WTC11 (cell line): ENCODE results near the gene AGO4. TPM values are rescaled to one million over a fixed set of nuclear protein-coding genes. Genes with fewer than 3 reads are reported as not detected.
A peak's percentile ranks its signal among the peaks of the same experiment; 100 is the strongest.

ENCODE experiments used
- ATAC-seq: fragments of 200-7000 bp; cut with Tn5 transposase; 2 replicates; pipeline ENCODE4 v1.10.0; 2021; ENCODE audit warnings: mild to moderate bottlenecking, moderate library complexity
- CTCF ChIA-PET: fragments of 300-600 bp; sonication (Branson Sonifier 250); formaldehyde crosslinking; loops from one replicate; lab custom pipeline; 2021; ENCODE audit warnings: antibody characterized with exemption; lab: Charles Lee
- POLR2A ChIA-PET: fragments of 350-600 bp; sonication (Branson Sonifier 250); formaldehyde crosslinking; loops from one replicate; lab custom pipeline; 2021; ENCODE audit warnings: antibody characterized with exemption; lab: Charles Lee
- DNase-seq: peaks from one replicate; pipeline ENCODE4 v3.0.0; 2021; ENCODE audit warnings: low spot score
- H3K27ac Mint-ChIP-seq: 2 replicates; pipeline ENCODE4 v1.8.0; 2021; ENCODE audit warnings: mixed read lengths
- H3K27me3 Mint-ChIP-seq: 2 replicates; pipeline ENCODE4 v1.8.0; 2021; ENCODE audit warnings: low read depth, mild to moderate bottlenecking, moderate library complexity, mixed read lengths
- H3K36me3 Mint-ChIP-seq: 2 replicates; pipeline ENCODE4 v1.8.0; 2021; ENCODE audit warnings: mixed read lengths
- H3K4me1 Mint-ChIP-seq: 2 replicates; pipeline ENCODE4 v1.8.0; 2022; ENCODE audit warnings: mixed read lengths
- H3K4me3 Mint-ChIP-seq: 2 replicates; pipeline ENCODE4 v1.8.0; 2021; ENCODE audit warnings: mild to moderate bottlenecking, moderate library complexity, mixed read lengths
- H3K9me3 Mint-ChIP-seq: 2 replicates; pipeline ENCODE4 v1.8.0; 2021; ENCODE audit warnings: mixed read lengths
- CBFB ChIP-seq: sonication (generic); formaldehyde crosslinking; IDR thresholded peaks from 2 replicates; pipeline ENCODE4 v1.8.1; 2022; ENCODE audit warnings: mild to moderate bottlenecking, low read depth, missing genetic modification reagents
- ETV6 ChIP-seq: sonication (generic); formaldehyde crosslinking; IDR thresholded peaks from 2 replicates; pipeline ENCODE4 v1.8.1; 2022; ENCODE audit warnings: mild to moderate bottlenecking, missing genetic modification reagents
- IRF2 ChIP-seq: sonication (generic); formaldehyde crosslinking; IDR thresholded peaks from 2 replicates; pipeline ENCODE4 v1.8.0; 2022; ENCODE audit warnings: low read depth, missing genetic modification reagents, borderline replicate concordance
- KAT7 ChIP-seq: sonication (generic); formaldehyde crosslinking; IDR thresholded peaks from 2 replicates; pipeline ENCODE4 v1.8.1; 2023; ENCODE audit warnings: missing genetic modification reagents, mild to moderate bottlenecking, borderline replicate concordance
- NFE2L1 ChIP-seq: sonication (generic); formaldehyde crosslinking; IDR thresholded peaks from 2 replicates; pipeline ENCODE4 v1.8.1; 2023; ENCODE audit warnings: missing genetic modification reagents
- SMAD4 ChIP-seq: sonication (generic); formaldehyde crosslinking; IDR thresholded peaks from 2 replicates; pipeline ENCODE4 v1.8.0; 2022; ENCODE audit warnings: mild to moderate bottlenecking, missing genetic modification reagents
- ZNF263 ChIP-seq: sonication (generic); formaldehyde crosslinking; IDR thresholded peaks from 2 replicates; pipeline ENCODE4 v1.8.1; 2022; ENCODE audit warnings: low read depth, mild to moderate bottlenecking, moderate library complexity, missing genetic modification reagents
- total RNA-seq: library from RNA; stranded (reverse); gene quantifications from 3 replicates; pipeline ENCODE4 v1.2.3, GENCODE V29; 2021
- TF ChIP-seq, protein P1 (sequence below): sonication (generic); formaldehyde crosslinking; IDR thresholded peaks from 2 replicates; pipeline ENCODE4 v1.8.0; 2022; ENCODE audit warnings: mild to moderate bottlenecking, missing genetic modification reagents
- TF ChIP-seq, protein P2 (sequence below): sonication (generic); formaldehyde crosslinking; IDR thresholded peaks from 2 replicates; pipeline ENCODE4 v1.8.1; 2022; ENCODE audit warnings: mild to moderate bottlenecking, moderate library complexity, missing genetic modification reagents
- TF ChIP-seq, protein P3 (sequence below): fragments of 250-450 bp; sonication (Bioruptor Pico); IDR thresholded peaks from 2 replicates; pipeline ENCODE4 v1.9.0; 2021; ENCODE audit warnings: moderate library complexity, mild to moderate bottlenecking, inconsistent platforms, borderline replicate concordance
- TF ChIP-seq, protein P4 (sequence below): sonication (generic); formaldehyde crosslinking; IDR thresholded peaks from 2 replicates; pipeline ENCODE4 v1.8.1; 2023; ENCODE audit warnings: mild to moderate bottlenecking, missing genetic modification reagents
- TF ChIP-seq, protein P5 (sequence below): sonication (generic); formaldehyde crosslinking; IDR thresholded peaks from 2 replicates; pipeline ENCODE4 v1.8.1; 2023; ENCODE audit warnings: mild to moderate bottlenecking, missing genetic modification reagents, moderate library complexity
- TF ChIP-seq, protein P6 (sequence below): sonication (generic); formaldehyde crosslinking; IDR thresholded peaks from 2 replicates; pipeline ENCODE4 v1.8.1; 2023; ENCODE audit warnings: mild to moderate bottlenecking, missing genetic modification reagents, borderline replicate concordance
- TF ChIP-seq, protein P7 (sequence below): sonication (generic); formaldehyde crosslinking; IDR thresholded peaks from 2 replicates; pipeline ENCODE4 v1.8.0; 2023; ENCODE audit warnings: missing genetic modification reagents
- TF ChIP-seq, protein P8 (sequence below): sonication (generic); formaldehyde crosslinking; IDR thresholded peaks from 2 replicates; pipeline ENCODE4 v1.8.1; 2022; ENCODE audit warnings: missing genetic modification reagents, borderline replicate concordance

AGO4 gene
- total RNA-seq, 1 experiment from 2014 or later: 8.7 TPM

DNA sequence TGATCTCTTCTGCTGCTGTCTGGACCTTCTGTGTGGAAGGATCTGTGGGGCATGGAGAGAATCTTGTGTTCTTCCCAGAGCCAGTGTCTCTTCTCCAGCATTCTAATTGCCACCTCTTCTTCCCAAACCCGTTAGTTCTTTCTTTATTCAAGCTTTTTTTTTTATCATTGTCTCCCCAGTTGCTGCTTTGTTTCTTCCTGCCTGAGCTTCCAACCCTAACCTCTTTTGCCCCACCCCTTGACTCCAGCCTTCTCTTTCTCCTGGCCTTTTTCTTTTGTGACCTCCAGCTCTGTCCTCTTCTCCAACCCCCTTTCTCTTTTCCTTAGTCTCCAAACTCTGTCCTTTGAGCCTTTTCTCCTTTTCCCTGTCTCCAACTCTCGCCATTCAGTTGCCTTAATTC lies 79.7 kb downstream of the AGO4 start:
- POLR2A ChIA-PET: interaction anchor here (0.5 to 1.7 kb wide), 2 partner anchors 9 to 1677 kb away, joined by 3 to 4 read pairs; no protein-coding TSS in a partner anchor
- DNase-seq: no peak
- TF ChIP-seq ETV6: no peak
- TF ChIP-seq, protein P1, sequence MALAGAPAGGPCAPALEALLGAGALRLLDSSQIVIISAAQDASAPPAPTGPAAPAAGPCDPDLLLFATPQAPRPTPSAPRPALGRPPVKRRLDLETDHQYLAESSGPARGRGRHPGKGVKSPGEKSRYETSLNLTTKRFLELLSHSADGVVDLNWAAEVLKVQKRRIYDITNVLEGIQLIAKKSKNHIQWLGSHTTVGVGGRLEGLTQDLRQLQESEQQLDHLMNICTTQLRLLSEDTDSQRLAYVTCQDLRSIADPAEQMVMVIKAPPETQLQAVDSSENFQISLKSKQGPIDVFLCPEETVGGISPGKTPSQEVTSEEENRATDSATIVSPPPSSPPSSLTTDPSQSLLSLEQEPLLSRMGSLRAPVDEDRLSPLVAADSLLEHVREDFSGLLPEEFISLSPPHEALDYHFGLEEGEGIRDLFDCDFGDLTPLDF (CRISPR knock-in tag): no peak
- no peak for TF ChIP-seq KAT7 (CRISPR knock-in tag)
- TF ChIP-seq, protein P2, sequence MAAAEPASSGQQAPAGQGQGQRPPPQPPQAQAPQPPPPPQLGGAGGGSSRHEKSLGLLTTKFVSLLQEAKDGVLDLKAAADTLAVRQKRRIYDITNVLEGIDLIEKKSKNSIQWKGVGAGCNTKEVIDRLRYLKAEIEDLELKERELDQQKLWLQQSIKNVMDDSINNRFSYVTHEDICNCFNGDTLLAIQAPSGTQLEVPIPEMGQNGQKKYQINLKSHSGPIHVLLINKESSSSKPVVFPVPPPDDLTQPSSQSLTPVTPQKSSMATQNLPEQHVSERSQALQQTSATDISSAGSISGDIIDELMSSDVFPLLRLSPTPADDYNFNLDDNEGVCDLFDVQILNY: no peak
- TF ChIP-seq, protein P3, sequence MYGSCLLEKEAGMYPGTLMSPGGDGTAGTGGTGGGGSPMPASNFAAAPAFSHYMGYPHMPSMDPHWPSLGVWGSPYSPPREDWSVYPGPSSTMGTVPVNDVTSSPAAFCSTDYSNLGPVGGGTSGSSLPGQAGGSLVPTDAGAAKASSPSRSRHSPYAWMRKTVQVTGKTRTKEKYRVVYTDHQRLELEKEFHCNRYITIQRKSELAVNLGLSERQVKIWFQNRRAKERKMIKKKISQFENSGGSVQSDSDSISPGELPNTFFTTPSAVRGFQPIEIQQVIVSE (CRISPR knock-in tag): no peak
- TF ChIP-seq, protein P4, sequence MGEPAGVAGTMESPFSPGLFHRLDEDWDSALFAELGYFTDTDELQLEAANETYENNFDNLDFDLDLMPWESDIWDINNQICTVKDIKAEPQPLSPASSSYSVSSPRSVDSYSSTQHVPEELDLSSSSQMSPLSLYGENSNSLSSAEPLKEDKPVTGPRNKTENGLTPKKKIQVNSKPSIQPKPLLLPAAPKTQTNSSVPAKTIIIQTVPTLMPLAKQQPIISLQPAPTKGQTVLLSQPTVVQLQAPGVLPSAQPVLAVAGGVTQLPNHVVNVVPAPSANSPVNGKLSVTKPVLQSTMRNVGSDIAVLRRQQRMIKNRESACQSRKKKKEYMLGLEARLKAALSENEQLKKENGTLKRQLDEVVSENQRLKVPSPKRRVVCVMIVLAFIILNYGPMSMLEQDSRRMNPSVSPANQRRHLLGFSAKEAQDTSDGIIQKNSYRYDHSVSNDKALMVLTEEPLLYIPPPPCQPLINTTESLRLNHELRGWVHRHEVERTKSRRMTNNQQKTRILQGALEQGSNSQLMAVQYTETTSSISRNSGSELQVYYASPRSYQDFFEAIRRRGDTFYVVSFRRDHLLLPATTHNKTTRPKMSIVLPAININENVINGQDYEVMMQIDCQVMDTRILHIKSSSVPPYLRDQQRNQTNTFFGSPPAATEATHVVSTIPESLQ: no peak
- TF ChIP-seq, protein P5, sequence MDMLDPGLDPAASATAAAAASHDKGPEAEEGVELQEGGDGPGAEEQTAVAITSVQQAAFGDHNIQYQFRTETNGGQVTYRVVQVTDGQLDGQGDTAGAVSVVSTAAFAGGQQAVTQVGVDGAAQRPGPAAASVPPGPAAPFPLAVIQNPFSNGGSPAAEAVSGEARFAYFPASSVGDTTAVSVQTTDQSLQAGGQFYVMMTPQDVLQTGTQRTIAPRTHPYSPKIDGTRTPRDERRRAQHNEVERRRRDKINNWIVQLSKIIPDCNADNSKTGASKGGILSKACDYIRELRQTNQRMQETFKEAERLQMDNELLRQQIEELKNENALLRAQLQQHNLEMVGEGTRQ (CRISPR knock-in tag): no peak
- TF ChIP-seq, protein P6, sequence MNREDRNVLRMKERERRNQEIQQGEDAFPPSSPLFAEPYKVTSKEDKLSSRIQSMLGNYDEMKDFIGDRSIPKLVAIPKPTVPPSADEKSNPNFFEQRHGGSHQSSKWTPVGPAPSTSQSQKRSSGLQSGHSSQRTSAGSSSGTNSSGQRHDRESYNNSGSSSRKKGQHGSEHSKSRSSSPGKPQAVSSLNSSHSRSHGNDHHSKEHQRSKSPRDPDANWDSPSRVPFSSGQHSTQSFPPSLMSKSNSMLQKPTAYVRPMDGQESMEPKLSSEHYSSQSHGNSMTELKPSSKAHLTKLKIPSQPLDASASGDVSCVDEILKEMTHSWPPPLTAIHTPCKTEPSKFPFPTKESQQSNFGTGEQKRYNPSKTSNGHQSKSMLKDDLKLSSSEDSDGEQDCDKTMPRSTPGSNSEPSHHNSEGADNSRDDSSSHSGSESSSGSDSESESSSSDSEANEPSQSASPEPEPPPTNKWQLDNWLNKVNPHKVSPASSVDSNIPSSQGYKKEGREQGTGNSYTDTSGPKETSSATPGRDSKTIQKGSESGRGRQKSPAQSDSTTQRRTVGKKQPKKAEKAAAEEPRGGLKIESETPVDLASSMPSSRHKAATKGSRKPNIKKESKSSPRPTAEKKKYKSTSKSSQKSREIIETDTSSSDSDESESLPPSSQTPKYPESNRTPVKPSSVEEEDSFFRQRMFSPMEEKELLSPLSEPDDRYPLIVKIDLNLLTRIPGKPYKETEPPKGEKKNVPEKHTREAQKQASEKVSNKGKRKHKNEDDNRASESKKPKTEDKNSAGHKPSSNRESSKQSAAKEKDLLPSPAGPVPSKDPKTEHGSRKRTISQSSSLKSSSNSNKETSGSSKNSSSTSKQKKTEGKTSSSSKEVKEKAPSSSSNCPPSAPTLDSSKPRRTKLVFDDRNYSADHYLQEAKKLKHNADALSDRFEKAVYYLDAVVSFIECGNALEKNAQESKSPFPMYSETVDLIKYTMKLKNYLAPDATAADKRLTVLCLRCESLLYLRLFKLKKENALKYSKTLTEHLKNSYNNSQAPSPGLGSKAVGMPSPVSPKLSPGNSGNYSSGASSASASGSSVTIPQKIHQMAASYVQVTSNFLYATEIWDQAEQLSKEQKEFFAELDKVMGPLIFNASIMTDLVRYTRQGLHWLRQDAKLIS (CRISPR knock-in tag): no peak
- no peak for TF ChIP-seq NFE2L1 (CRISPR knock-in tag)
- no peak for TF ChIP-seq SMAD4 (CRISPR knock-in tag)
- no peak for TF ChIP-seq CBFB (CRISPR knock-in tag)
- no peak for TF ChIP-seq IRF2 (CRISPR knock-in tag)
- TF ChIP-seq ZNF263: no peak
- TF ChIP-seq, protein P7, sequence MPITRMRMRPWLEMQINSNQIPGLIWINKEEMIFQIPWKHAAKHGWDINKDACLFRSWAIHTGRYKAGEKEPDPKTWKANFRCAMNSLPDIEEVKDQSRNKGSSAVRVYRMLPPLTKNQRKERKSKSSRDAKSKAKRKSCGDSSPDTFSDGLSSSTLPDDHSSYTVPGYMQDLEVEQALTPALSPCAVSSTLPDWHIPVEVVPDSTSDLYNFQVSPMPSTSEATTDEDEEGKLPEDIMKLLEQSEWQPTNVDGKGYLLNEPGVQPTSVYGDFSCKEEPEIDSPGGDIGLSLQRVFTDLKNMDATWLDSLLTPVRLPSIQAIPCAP (CRISPR knock-in tag): no peak
- TF ChIP-seq, protein P8, sequence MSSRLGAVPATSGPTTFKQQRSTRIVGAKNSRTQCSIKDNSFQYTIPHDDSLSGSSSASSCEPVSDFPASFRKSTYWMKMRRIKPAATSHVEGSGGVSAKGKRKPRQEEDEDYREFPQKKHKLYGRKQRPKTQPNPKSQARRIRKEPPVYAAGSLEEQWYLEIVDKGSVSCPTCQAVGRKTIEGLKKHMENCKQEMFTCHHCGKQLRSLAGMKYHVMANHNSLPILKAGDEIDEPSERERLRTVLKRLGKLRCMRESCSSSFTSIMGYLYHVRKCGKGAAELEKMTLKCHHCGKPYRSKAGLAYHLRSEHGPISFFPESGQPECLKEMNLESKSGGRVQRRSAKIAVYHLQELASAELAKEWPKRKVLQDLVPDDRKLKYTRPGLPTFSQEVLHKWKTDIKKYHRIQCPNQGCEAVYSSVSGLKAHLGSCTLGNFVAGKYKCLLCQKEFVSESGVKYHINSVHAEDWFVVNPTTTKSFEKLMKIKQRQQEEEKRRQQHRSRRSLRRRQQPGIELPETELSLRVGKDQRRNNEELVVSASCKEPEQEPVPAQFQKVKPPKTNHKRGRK (CRISPR knock-in tag): no peak
- no peak for ATAC-seq
- Mint-ChIP-seq H3K9me3 (no peaks in the 10 kb centered on the region), H3K36me3 (peaks cover 33% of the 10 kb centered on the region), H3K27ac (0 out of 2 replicates have a peak overlapping the region, but pooled peaks have one; percentile 98), H3K4me1 (peaks cover 46% of the 10 kb centered on the region), H3K4me3 (peak overlapping the region; percentile 67), H3K27me3 (no peaks in the 10 kb centered on the region)
- CTCF ChIA-PET: interaction anchor here (0.6 to 1.9 kb wide), 4 partner anchors 38 to 172 kb away, joined by 3 to 5 read pairs (median 4); partner anchors contain the start of genes AGO3 and CLSPN
